Heart left ventricle (tissue), 16 donors: ENCODE measurements around the gene TJAP1. TPM values are rescaled to one million over a fixed set of nuclear protein-coding genes. Genes with fewer than 3 reads are reported as not detected.

Experiments
- ATAC-seq, 4 donors: fragments of 200-7000 bp; cut with Tn5 transposase; one replicate each; pipeline ENCODE4 v1.9.1; 2020 to 2022; ENCODE audit warnings: moderate library complexity in 4 of 4, mild to moderate bottlenecking in 3 of 4, moderate number of reproducible peaks in 1 of 4
- DNase-seq, 5 donors: peaks; one replicate each; pipeline ENCODE4 v3.0.0-alpha.2; 2020
- H3K27ac ChIP-seq, 12 donors: fragments of 200-600 bp; sonication (generic) in 4 of 12; one replicate each; pipeline versions ENCODE4 v1.5.0 to v1.8.0; 2016 to 2022; ENCODE audit warnings: mild to moderate bottlenecking in 2 of 12
- H3K27me3 ChIP-seq, 9 donors: fragments of 200-600 bp; sonication (generic) in 2 of 9; one replicate each; pipeline versions ENCODE4 v1.5.1 to v1.8.0; 2016 to 2022; ENCODE audit warnings: mild to moderate bottlenecking in 3 of 9
- H3K36me3 ChIP-seq, 9 donors: fragments of 200-600 bp; sonication (generic) in 2 of 9; one replicate each; pipeline versions ENCODE4 v1.5.0 to v1.8.0; 2018 to 2022; ENCODE audit warnings: mild to moderate bottlenecking in 2 of 9
- H3K4me1 ChIP-seq, 12 donors: fragments of 200-600 bp; sonication (generic) in 4 of 12; one replicate each; pipeline versions ENCODE4 v1.5.0 to v1.8.0; 2016 to 2022; ENCODE audit warnings: mild to moderate bottlenecking in 3 of 12
- H3K4me3 ChIP-seq, 12 donors: fragments of 200-600 bp; sonication (generic) in 4 of 12; one replicate each; pipeline versions ENCODE4 v1.5.0 to v1.8.0; 2017 to 2022; ENCODE audit warnings: mild to moderate bottlenecking in 9 of 12, moderate library complexity in 4 of 12
- H3K9me3 ChIP-seq, 12 donors: fragments of 200-600 bp; sonication (generic) in 4 of 12; one replicate each; pipeline versions ENCODE4 v1.5.0 to v1.8.0; 2016 to 2022; ENCODE audit warnings: mild to moderate bottlenecking in 1 of 12
- CTCF ChIP-seq, 12 donors: fragments of 200-600 bp; sonication (generic) in 4 of 12; IDR thresholded peaks; one replicate each; pipeline versions ENCODE4 v1.5.0 to v1.8.0; 2018 to 2022; ENCODE audit warnings: antibody characterized with exemption in 12 of 12, mild to moderate bottlenecking in 5 of 12
- POLR2A ChIP-seq, 2 donors: fragments of 450-650 bp; IDR thresholded peaks; one replicate each; pipeline ENCODE4 v1.6.1; 2017; ENCODE audit warnings: antibody characterized with exemption in 2 of 2, mild to moderate bottlenecking in 2 of 2, moderate library complexity in 2 of 2
- WGBS, 4 donors: extraction: QIAGEN DNeasy Blood & Tissue Kit in 2 of 4; methylation state at CpG; one replicate each; pipeline versions ENCODE4 v1.1.5 to v1.1.7; 2013 to 2018; 5-methylcytosine and 5-hydroxymethylcytosine counted together
- intact Hi-C, 10 donors: fragments of 100-400 bp; cut with DNase I; formaldehyde crosslinking; loops; one replicate each; pipeline versions ENCODE4 v1.11.1 to v1.14.2; 2022
- polyA plus RNA-seq, 2 donors: library from polyadenylated mRNA; stranded (reverse); fragments of 200-250 nt; gene quantifications; one replicate each; pipeline ENCODE4 v1.2.3, GENCODE V29; 2013
- total RNA-seq, 9 donors: library from RNA; depleted of rRNA in 2 of 9; stranded (reverse); fragments of >200 nt in 2 of 9; fragmentation: NEBNext Ultra II Directional in 3 of 9; extraction: Animal tissue kit (Norgen Biotek cat#: 25700) in 3 of 9; gene quantifications; one replicate each; pipeline versions ENCODE4 v1.1.0 to v1.2.4, GENCODE V29; 2016 to 2023
- donor health status: ischemic (EF 13 %, LVEDD 7.1; RV severe dilation, severe dysfunction).
- donor health status: healthy with polysubstance abuse.
- donor health status: DM: no; HTN: yes; CAD: no.
- donor health status: DM: no; HTN: no; CAD: no.
- donor health status: ischemic (EF 25% LVEDD 6.9; RV normal size, moderate dysfunction).
- donor health status: ischemic (EF 25% LVEDD 5.7; RV mildly dilated, moderate dysfunction).
- donor health status: healthy.
- donor health status: DM: yes; HTN: yes; CAD: no.
- donor health status: ischemic (EF 35%, LVEDD 5.7; RV mildly dilated, moderate dysfunction).
- donor health status: nonischemic (EF 11% LVEDD 7.7; RV severe dilation, severe dysfunction).
- donor health status: DM: yes; HTN: yes; CAD: no.
- donor health status: PGD.
- donor health status: ischemic (EF 29% LVEDD 5.4; RV normal size, mild dysfunction).
- donor health status: nonischemic (EF 23%, LVEDD 6.1; RV moderate dilation, normal function).

Gene TJAP1
- total and polyA plus RNA-seq, 11 donors = 16.5 to 34.5 (median 18.7) TPM

DNA sequence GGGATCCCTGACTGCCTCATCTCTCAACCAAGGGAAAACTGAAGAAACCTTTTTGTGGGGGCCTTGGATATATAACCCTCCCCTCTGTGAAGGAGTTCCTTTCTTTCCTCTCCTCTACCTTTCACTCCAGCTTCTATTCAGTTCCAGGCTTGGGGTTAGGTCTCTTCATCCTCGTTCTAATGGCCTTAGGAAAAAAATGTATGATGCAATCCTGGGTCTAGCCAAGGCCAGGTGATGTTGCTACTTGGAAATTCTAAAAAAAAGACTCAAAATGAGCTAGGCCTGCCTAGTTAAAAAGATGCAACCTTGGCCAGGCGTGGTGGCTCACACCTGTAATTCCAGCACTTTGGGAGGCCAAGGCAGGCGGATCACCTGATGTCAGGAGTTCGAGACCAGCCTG, 42.4 kb upstream of the TJAP1 start:
- TF ChIP-seq POLR2A (IDR thresholded peaks at IDR 0.05) = no peak
- TF ChIP-seq CTCF (IDR thresholded peaks at IDR 0.05) = no peak
- peaks cover 0 to 35% (median 18%) of the 10 kb centered on the region in 12 donors for H3K4me1 ChIP-seq
- H3K36me3 ChIP-seq = peaks cover 0 to 66% (median 29%) of the 10 kb centered on the region in 9 donors
- ATAC-seq (no peak), DNase-seq (no peak)
- no peaks in the 10 kb centered on the region for H3K27me3 ChIP-seq
- 89 to 97% (median 96%) methylated on average over 4 of the region's 4 CpGs for WGBS, 4 donors
- H3K4me3 ChIP-seq = no peak overlapping the region
- peak overlapping the region in 5 of 12 donors; percentile 43 to 68 (median 54) for H3K27ac ChIP-seq
- no peaks in the 10 kb centered on the region for H3K9me3 ChIP-seq
- intact Hi-C loops = no loop called here

- Histone ChIP-seq H3K27ac (peak overlapping the region in 2 of 12 donors; percentile 13 to 63), H3K4me3 (no peak overlapping the region), H3K27me3 (no peaks in the 10 kb centered on the region), H3K9me3 (no peaks in the 10 kb centered on the region), H3K4me1 (peaks cover 0 to 35% (median 17%) of the 10 kb centered on the region in 12 donors), H3K36me3 (peaks cover 0 to 75% (median 34%) of the 10 kb centered on the region in 9 donors)
- ATAC-seq (no peak), DNase-seq (no peak)
- WGBS, 4 donors = 83 to 88% (median 83%) methylated on average over 8 to 9 of the region's 9 CpGs
- no peak for TF ChIP-seq CTCF (IDR thresholded peaks at IDR 0.05)
- TF ChIP-seq POLR2A (IDR thresholded peaks at IDR 0.05) = no peak
- intact Hi-C loops = no loop called here
These were observed 41.5 kb upstream of the TJAP1 start for GRCh38 chr6:43435682-43436437.

DNA sequence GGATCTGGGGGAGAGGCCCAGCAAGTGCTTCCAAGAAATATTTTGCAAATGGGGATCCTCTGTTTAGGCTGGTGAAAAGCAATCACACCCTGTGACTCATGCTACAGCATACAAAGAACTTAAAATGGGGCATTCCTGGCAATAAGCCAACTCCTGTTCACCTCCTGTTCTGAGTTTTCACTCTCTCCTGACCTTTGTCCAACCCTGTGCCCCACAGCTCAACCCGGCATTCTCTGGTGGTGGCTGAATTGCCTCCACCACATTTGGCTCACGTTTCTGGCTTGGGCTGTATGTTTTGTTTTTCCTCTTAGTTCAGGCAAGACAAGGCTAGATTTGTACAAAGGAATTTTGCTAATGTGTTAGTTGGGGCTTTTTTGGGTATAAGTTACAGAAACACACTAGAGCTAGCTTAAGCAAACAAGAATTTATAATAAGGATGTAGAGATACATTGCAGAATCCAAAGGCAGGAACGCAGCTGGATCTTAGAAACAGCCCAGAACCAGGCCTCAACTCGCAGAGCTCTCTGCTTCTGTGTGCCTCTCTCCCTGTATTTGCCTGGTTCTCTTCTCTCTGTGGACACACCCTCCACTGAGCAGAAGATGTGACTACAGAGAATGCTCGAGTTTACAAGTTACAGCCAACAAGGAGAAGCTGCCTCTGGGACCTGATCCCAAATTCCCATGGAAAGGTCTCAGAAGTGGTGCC, 40.6 kb upstream of the TJAP1 start:
- 39 to 46% (median 42%) methylated on average over 5 of the region's 5 CpGs for WGBS, 4 donors
- peak in 3 of 4 donors; percentile 37 to 70 (median 53) for ATAC-seq
- intact Hi-C loops = no loop called here

More for the DNA sequence above, 40.6 kb upstream of the TJAP1 start:
- Histone ChIP-seq H3K27ac (peak overlapping the region in 4 of 12 donors; percentile 13 to 63 (median 24)), H3K27me3 (no peaks in the 10 kb centered on the region), H3K36me3 (peaks cover 0 to 77% (median 36%) of the 10 kb centered on the region in 9 donors), H3K4me1 (peaks cover 0 to 35% (median 17%) of the 10 kb centered on the region in 12 donors), H3K4me3 (no peak overlapping the region), H3K9me3 (no peaks in the 10 kb centered on the region)
- no peak for TF ChIP-seq POLR2A (IDR thresholded peaks at IDR 0.05)
- no peak for TF ChIP-seq CTCF (IDR thresholded peaks at IDR 0.05)
- peak in 1 of 5 donors; percentile 28 for DNase-seq
